Erythroblast (primary cell): ENCODE results near the gene STMN3.
"Not testable (repeated sequence)": the region's sequence is repeated elsewhere in the genome, so short reads cannot be mapped to it uniquely, and the experiment has no call there.

Experiments used
- GATA1 ChIP-seq: IDR thresholded peaks from 2 replicates; pipeline ENCODE4 v1.6.1; 2011; ENCODE audit warnings: low read depth, mild to moderate bottlenecking, control low read depth, low read length, moderate library complexity
- POLR2A ChIP-seq: IDR thresholded peaks from 2 replicates; pipeline ENCODE4 v1.6.1; 2011; ENCODE audit warnings: mild to moderate bottlenecking, low read length

DNA sequence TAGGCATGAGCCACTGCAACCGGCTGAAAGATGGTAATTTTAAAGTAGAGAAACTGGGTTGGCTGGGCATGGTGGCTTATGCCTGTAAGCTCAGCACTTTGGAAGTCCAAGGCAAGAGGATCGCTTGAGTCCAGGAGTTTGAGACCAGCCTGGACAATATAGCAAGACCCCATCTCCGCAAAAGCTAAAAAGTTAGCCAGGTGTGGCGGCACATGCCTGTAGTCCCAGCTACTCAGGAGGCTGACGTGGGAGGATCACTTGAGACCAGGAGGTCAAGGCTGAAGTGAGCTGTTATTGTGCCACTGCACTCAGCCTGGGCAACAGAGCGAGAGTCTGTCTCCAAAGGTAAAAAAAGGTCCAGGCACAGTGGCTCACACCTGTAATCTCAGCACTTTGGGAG lies 22.3 kb downstream of the STMN3 start:
- not testable (repeated sequence) for TF ChIP-seq POLR2A, GATA1
